Bronchial epithelial cell (primary cell): ENCODE measurements around the gene ST3GAL3. TPM values are rescaled to one million over a fixed set of nuclear protein-coding genes. Genes with fewer than 3 reads are reported as not detected.

Experiments
- DNase-seq: peaks from one replicate; pipeline ENCODE4 v3.0.0-alpha.2; 2010; ENCODE audit warnings: low read depth
- FAIRE-seq: peaks from 2 replicates; lab custom pipeline; 2011; peaks lifted over from hg19 to GRCh38; lab: Jason Lieb, UNC
- H3K27me3 ChIP-seq: 2 replicates; pipeline ENCODE4 v1.5.1; 2011; ENCODE audit warnings: low read length; ENCODE audit not compliant: control insufficient read depth, insufficient read depth
- H3K36me3 ChIP-seq: 2 replicates; pipeline ENCODE4 v1.5.1; 2011; ENCODE audit warnings: low read length; ENCODE audit not compliant: control insufficient read depth, insufficient read depth
- H3K4me3 ChIP-seq: 2 replicates; pipeline ENCODE4 v1.5.1; 2011; ENCODE audit warnings: mild to moderate bottlenecking, low read depth, low read length, control low read depth
- total RNA-seq: library from RNA; depleted of rRNA; stranded (reverse); fragments of >200 nt; gene quantifications from 2 replicates; pipeline ENCODE4 v1.2.1, GENCODE V29; 2014
- TF ChIP-seq, protein P1 (sequence below): IDR thresholded peaks from 2 replicates; pipeline ENCODE4 v1.5.1; 2011; ENCODE audit warnings: mild to moderate bottlenecking, moderate library complexity, low read length, control low read depth, inconsistent platforms; ENCODE audit not compliant: insufficient read depth, severe bottlenecking

Gene ST3GAL3
- total RNA-seq, 1 donor from 2014 or later = 10.3 TPM

GRCh38 chr1:43668956-43669355 lies 38.4 kb upstream of the ST3GAL3 start:
- no peak for FAIRE-seq
- DNase-seq = peak; percentile 56
- TF ChIP-seq, protein P1, sequence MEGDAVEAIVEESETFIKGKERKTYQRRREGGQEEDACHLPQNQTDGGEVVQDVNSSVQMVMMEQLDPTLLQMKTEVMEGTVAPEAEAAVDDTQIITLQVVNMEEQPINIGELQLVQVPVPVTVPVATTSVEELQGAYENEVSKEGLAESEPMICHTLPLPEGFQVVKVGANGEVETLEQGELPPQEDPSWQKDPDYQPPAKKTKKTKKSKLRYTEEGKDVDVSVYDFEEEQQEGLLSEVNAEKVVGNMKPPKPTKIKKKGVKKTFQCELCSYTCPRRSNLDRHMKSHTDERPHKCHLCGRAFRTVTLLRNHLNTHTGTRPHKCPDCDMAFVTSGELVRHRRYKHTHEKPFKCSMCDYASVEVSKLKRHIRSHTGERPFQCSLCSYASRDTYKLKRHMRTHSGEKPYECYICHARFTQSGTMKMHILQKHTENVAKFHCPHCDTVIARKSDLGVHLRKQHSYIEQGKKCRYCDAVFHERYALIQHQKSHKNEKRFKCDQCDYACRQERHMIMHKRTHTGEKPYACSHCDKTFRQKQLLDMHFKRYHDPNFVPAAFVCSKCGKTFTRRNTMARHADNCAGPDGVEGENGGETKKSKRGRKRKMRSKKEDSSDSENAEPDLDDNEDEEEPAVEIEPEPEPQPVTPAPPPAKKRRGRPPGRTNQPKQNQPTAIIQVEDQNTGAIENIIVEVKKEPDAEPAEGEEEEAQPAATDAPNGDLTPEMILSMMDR = no peak
- no peaks in the 10 kb centered on the region for H3K27me3 ChIP-seq
- no peak overlapping the region for H3K4me3 ChIP-seq
- H3K36me3 ChIP-seq = peaks cover 39% of the 10 kb centered on the region

GRCh38 chr1:43669878-43670277 lies 37.5 kb upstream of the ST3GAL3 start:
- peaks cover 40% of the 10 kb centered on the region for H3K36me3 ChIP-seq
- FAIRE-seq (no peak), DNase-seq (no peak)
- TF ChIP-seq, protein P1 = no peak
- no peak overlapping the region for H3K4me3 ChIP-seq
- no peaks in the 10 kb centered on the region for H3K27me3 ChIP-seq

DNA sequence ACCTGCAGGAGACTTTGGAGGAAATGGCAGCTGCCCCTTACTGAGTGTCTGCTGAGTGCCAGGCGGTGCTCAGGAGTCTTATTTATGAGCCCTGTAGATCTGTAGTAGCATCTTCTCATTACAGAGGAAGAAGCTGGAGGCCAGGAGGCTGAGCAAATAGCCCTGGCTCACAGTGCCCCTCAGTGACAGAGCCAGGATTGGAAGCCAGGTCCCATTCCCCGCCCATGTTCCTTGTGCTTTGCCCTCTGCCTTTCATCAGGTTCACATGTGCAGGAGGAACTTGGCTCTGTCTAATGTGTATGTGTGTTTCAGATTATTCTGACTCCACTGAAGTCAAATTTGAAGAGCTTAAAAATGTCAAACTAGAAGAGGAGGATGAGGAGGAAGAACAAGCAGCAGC lies 36.1 kb upstream of the ST3GAL3 start:
- Histone ChIP-seq H3K27me3 (no peaks in the 10 kb centered on the region), H3K36me3 (peaks cover 41% of the 10 kb centered on the region), H3K4me3 (no peak overlapping the region)
- no peak for FAIRE-seq
- TF ChIP-seq, protein P1 = no peak
- DNase-seq = no peak

DNA sequence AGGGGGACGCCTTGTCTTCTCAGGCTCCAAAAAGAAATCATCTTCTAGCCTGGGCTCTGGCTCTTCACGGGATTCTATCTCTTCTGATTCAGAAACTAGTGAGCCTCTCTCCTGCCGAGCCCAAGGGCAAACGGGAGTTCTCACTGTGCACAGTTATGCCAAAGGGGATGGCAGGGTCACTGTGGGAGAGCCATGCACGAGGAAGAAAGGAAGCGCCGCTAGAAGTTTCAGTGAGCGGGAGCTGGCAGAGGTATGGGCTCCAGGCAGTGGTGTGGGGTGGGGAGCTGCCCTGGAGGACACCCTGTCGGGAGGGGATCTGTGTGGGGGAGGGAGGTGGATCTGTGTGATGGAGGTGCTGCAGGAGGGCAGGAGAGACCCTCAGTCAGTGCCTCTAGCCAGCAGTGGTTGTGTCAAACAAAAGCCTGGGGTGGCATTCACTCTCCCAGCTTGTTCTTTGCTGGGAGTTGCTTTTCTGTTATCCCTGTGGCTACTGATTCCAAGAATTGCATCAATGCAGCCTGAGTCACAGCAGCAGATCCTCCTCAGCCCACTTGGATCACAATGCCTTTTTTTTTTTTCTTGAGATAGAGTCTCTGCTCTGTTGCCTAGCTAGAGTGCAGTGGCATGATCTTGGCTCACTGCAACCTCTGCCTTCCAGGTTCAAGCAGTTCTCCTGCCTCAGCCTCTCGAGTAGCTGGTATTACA lies 35.6 kb upstream of the ST3GAL3 start:
- DNase-seq (peak; percentile 60), FAIRE-seq (peak; percentile 77)
- Histone ChIP-seq H3K36me3 (peaks cover 41% of the 10 kb centered on the region), H3K27me3 (no peaks in the 10 kb centered on the region), H3K4me3 (no peak overlapping the region)
- TF ChIP-seq, protein P1 = no peak

GRCh38 chr1:43673261-43673660 lies 34.1 kb upstream of the ST3GAL3 start:
- Histone ChIP-seq H3K4me3 (no peak overlapping the region), H3K27me3 (no peaks in the 10 kb centered on the region), H3K36me3 (peaks cover 35% of the 10 kb centered on the region)
- no peak for DNase-seq
- TF ChIP-seq, protein P1 = no peak
- FAIRE-seq = no peak

DNA sequence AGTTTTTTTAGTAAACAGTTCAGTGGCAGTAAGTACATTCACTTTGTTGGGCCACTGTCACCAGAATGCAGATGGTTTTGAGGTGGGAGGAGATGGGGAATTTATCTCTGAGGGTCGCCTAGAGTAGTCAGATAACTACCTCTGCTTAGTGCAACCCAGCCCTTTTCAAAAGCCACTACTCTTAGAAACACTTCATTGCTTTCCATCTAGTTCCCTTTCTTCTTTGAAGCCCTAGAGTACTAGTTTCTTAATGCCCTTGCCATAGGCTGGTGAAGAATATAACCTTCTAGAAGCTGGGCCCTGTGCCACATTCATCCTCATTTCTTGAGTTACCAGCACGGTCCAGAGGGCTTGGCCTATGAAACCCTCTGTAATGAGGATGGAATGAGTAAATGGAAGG lies 28.4 kb upstream of the ST3GAL3 start:
- peaks cover 32% of the 10 kb centered on the region for H3K36me3 ChIP-seq
- FAIRE-seq (no peak), DNase-seq (no peak)
- TF ChIP-seq, protein P1 = no peak
- no peaks in the 10 kb centered on the region for H3K27me3 ChIP-seq
- no peak overlapping the region for H3K4me3 ChIP-seq
